Left ventricle myocardium inferior (tissue), 1 donor: ENCODE results near the gene BTBD16. TPM values are rescaled to one million over a fixed set of nuclear protein-coding genes. Genes with fewer than 3 reads are reported as not detected.

Experiments
- DNase-seq: peaks from one replicate; pipeline ENCODE4 v3.0.0-alpha.2; 2020
- H3K27ac ChIP-seq: fragments of 200-600 bp; replicated peaks from 2 replicates; pipeline ENCODE4 v1.8.0; 2021
- H3K27me3 ChIP-seq: fragments of 200-600 bp; 2 replicates; pipeline ENCODE4 v1.8.0; 2021; ENCODE audit warnings: low read depth
- H3K36me3 ChIP-seq: fragments of 200-600 bp; 2 replicates; pipeline ENCODE4 v1.8.0; 2021
- H3K4me1 ChIP-seq: fragments of 200-600 bp; 2 replicates; pipeline ENCODE4 v1.8.0; 2021
- H3K4me3 ChIP-seq: fragments of 200-600 bp; 2 replicates; pipeline ENCODE4 v1.8.0; 2021; ENCODE audit warnings: mild to moderate bottlenecking, moderate library complexity
- H3K9me3 ChIP-seq: fragments of 200-600 bp; replicated peaks from 2 replicates; pipeline ENCODE4 v1.8.0; 2021
- intact Hi-C: fragments of 100-400 bp; cut with micrococcal nuclease; formaldehyde crosslinking; loops from one replicate; pipeline ENCODE4 v1.11.0; 2022
- total RNA-seq: library from RNA; stranded (reverse); fragmentation: NEBNext Ultra II Directional; extraction: Animal tissue kit (Norgen Biotek cat#: 25700); gene quantifications from one replicate; pipeline ENCODE4 v1.2.1, GENCODE V29; 2021
- TF ChIP-seq, protein P1 (sequence below): fragments of 200-600 bp; IDR thresholded peaks from 2 replicates; pipeline ENCODE4 v1.8.0; 2021; ENCODE audit warnings: antibody characterized with exemption, mild to moderate bottlenecking, borderline replicate concordance
- donor health status: DM: no; HTN: yes; CAD: no; lungs with severe emphysema.

Gene BTBD16
- total RNA-seq, 1 donor from 2014 or later = not detected

DNA sequence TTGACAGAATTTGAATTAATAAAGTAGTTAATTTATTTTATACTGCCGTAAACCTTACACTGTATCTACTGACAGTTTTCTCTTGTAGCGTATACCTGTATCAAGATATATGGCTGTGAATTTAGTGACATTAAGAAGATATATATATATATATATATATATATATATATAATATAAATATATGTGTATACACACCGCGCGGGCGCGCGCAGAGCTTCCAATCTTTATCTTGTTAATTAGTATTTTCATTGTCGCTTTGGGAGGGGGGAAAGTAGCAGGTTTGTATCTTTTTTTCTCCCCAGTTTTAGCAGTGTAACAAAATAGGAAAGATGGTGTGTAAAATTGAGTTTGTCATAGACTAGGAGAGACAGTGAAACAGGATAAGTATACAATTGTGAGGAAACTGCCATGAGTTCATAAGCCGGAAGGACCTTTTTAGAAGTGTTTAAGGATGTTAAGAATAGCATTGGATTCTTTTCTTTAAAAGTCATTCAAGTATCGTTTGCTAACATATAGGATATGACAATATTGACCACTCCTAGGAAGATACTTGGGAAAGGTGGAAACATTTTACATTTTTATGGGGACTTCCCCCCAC, 105.4 kb downstream of the BTBD16 start:
- Histone ChIP-seq H3K4me1 (peaks cover 94% of the 10 kb centered on the region), H3K27me3 (no peaks in the 10 kb centered on the region), H3K27ac (peak overlapping the region; percentile 99), H3K9me3 (no peaks in the 10 kb centered on the region), H3K36me3 (no peaks in the 10 kb centered on the region), H3K4me3 (peak overlapping the region; percentile 92)
- DNase-seq = no peak
- intact Hi-C loops = loop anchor here (2.0 kb wide), 1 partner anchor 50 kb away; no protein-coding TSS in a partner anchor
- TF ChIP-seq, protein P1, sequence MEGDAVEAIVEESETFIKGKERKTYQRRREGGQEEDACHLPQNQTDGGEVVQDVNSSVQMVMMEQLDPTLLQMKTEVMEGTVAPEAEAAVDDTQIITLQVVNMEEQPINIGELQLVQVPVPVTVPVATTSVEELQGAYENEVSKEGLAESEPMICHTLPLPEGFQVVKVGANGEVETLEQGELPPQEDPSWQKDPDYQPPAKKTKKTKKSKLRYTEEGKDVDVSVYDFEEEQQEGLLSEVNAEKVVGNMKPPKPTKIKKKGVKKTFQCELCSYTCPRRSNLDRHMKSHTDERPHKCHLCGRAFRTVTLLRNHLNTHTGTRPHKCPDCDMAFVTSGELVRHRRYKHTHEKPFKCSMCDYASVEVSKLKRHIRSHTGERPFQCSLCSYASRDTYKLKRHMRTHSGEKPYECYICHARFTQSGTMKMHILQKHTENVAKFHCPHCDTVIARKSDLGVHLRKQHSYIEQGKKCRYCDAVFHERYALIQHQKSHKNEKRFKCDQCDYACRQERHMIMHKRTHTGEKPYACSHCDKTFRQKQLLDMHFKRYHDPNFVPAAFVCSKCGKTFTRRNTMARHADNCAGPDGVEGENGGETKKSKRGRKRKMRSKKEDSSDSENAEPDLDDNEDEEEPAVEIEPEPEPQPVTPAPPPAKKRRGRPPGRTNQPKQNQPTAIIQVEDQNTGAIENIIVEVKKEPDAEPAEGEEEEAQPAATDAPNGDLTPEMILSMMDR = no peak

DNA sequence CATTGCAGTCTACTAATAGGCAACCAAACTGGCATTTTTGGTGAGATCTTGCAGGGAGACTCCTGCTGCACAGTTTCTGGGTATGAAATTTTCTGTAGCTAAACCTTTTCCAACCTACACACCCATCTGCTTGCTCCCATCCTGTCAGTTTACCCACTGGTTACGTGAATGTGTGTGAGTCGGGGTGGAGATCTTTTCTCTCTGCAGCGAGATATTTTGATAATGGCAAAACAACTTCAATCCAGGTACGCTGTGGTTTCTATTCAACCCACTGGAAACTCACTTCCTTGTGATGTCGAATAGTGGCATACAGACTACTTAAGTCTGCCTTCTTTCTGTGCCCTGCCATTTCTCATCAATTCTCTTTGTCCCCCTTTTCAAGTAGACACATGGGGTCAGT, 107.9 kb downstream of the BTBD16 start:
- intact Hi-C loops = no loop called here
- no peaks in the 10 kb centered on the region for H3K27me3 ChIP-seq
- H3K27ac ChIP-seq = peak overlapping the region; percentile 10
- DNase-seq = no peak
- TF ChIP-seq, protein P1 = no peak
- H3K36me3 ChIP-seq = no peaks in the 10 kb centered on the region
- H3K9me3 ChIP-seq = no peaks in the 10 kb centered on the region
- no peak overlapping the region for H3K4me3 ChIP-seq
- peaks cover 71% of the 10 kb centered on the region for H3K4me1 ChIP-seq

DNA sequence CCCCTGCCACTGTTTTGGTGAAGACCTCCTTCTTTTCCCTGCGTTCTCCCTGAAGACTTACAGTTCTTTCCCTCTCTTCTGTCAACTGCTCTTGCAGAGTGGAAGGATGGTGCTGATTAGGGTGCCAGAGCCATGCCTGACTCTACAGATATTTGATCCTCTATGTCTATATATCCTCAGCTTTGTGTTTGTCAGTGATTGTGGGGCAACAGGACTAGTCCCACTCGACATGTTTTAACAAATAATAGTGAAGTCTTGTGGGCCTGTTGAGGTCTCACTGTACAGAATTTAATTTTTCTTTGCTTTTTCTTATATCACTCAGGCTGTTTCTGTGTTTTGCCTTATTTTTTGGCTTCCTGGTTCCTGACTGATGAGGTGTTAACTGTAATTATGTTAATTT, 108.4 kb downstream of the BTBD16 start:
- intact Hi-C loops = no loop called here
- Histone ChIP-seq H3K9me3 (no peaks in the 10 kb centered on the region), H3K27ac (no peak overlapping the region), H3K4me3 (no peak overlapping the region), H3K4me1 (peaks cover 71% of the 10 kb centered on the region), H3K27me3 (no peaks in the 10 kb centered on the region), H3K36me3 (no peaks in the 10 kb centered on the region)
- TF ChIP-seq, protein P1 = no peak
- DNase-seq = no peak

DNA sequence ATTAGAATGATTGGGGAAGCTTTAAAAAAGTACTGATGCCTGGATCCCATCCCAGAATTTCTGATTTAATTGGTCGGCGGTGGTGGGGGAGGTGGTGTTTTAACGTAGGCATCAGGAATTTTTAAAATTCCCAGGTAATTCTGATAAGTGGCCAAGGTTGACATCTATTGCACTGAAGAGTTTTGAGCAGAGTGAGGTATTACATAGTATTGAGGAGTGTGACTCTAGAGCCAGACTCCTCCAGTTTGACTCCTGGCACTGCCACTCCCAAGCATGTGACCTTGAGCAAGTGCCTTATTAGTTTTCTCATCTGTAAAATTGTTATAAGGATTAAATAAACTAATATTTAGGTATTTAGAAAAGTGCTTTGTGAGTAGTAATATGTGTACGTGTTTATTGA, 109.6 kb downstream of the BTBD16 start:
- TF ChIP-seq, protein P1 = no peak
- Histone ChIP-seq H3K9me3 (no peaks in the 10 kb centered on the region), H3K36me3 (no peaks in the 10 kb centered on the region), H3K4me3 (no peak overlapping the region), H3K4me1 (peaks cover 63% of the 10 kb centered on the region), H3K27me3 (no peaks in the 10 kb centered on the region), H3K27ac (peak overlapping the region; percentile 37)
- no peak for DNase-seq
- intact Hi-C loops = no loop called here

DNA sequence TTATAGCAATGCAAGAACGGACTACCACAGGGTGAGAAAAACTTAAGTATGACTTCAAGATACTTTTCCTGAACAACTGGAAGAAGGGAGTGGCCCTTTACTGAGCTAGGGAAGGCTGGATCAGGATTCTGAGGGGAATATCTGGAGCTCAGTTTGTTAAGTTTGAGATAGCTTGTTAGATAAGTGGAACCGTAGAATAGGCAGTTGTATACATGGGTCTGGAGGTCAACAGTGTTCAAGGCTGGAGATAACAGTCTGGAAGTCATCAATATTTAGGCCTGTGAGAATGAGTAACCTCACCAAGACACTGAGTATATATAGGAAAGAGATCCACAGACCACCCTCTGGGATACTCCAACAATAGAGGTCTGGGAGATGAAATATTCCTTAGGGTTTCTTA, 110.6 kb downstream of the BTBD16 start:
- H3K4me1 ChIP-seq = peaks cover 63% of the 10 kb centered on the region
- peak overlapping the region; percentile 37 for H3K27ac ChIP-seq
- no peak for DNase-seq
- no peaks in the 10 kb centered on the region for H3K27me3 ChIP-seq
- no peaks in the 10 kb centered on the region for H3K36me3 ChIP-seq
- TF ChIP-seq, protein P1 = no peak
- no peaks in the 10 kb centered on the region for H3K9me3 ChIP-seq
- intact Hi-C loops = no loop called here
- no peak overlapping the region for H3K4me3 ChIP-seq

DNA sequence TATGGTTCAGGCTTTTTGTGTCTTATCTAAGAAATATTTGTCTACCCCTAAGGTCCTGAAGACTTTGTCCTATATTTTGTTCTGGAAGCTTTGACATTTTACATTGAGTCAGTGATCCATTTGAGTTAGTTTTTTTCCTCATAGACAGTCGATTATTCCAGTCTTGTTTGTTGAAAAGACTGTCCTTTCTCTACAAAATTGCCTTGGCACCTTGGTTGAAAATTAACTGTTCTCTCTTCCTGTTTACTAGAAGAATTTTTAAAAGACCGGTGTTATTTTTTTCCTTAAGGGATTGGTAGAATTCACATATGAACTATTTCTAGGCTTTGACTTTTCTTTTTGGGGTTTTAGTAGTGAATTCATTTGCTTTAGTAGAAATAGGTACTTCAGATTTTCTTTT, 115.4 kb downstream of the BTBD16 start:
- Histone ChIP-seq H3K27me3 (no peaks in the 10 kb centered on the region), H3K36me3 (no peaks in the 10 kb centered on the region), H3K9me3 (peaks cover 4% of the 10 kb centered on the region), H3K4me3 (no peak overlapping the region), H3K27ac (peak overlapping the region; percentile 2), H3K4me1 (peaks cover 45% of the 10 kb centered on the region)
- TF ChIP-seq, protein P1 = no peak
- no peak for DNase-seq
- intact Hi-C loops = no loop called here
